ENCODE measurements around the gene SERPINE3. TPM values are rescaled to one million over a fixed set of nuclear protein-coding genes. Genes with fewer than 3 reads are reported as not detected.

The SERPINE3 gene
- not detected for total RNA-seq

GRCh38 chr13:51339354-51339753 lies at the start of gene SERPINE3:
Gene SERPINE3, plus strand, starts transcription at chr13:51339691. Its CDS starts 1,401 bp downstream, at chr13:51341092.
- intact Hi-C loops (cut with micrococcal nuclease), result no loop called here
- Mint-ChIP-seq H3K4me1 (ENCODE audit: low read depth) (no peaks in the 10 kb centered on the region), H3K27me3 (no peaks in the 10 kb centered on the region), H3K27ac (no peak within 1 kb of the TSS), H3K9me3 (no peaks in the 10 kb centered on the region), H3K4me3 (no peak within 1 kb of the TSS), H3K36me3 (no peaks in the 10 kb centered on the region)
- POLR2A ChIA-PET, result no interaction called here
- no peak for DNase-seq
- CTCF ChIA-PET, result no interaction called here

- DNase-seq, result no peak
- Mint-ChIP-seq H3K36me3 (no peaks in the 10 kb centered on the region), H3K4me1 (ENCODE audit: low read depth) (no peaks in the 10 kb centered on the region), H3K27ac (no peak overlapping the region), H3K9me3 (no peaks in the 10 kb centered on the region), H3K27me3 (peaks cover 2% of the 10 kb centered on the region), H3K4me3 (no peak overlapping the region)
- ChIA-PET CTCF (no interaction called here), POLR2A (no interaction called here)
- intact Hi-C loops (cut with micrococcal nuclease), result no loop called here
Measured at GRCh38 chr13:51291341-51291740, 48.1 kb upstream of the SERPINE3 start.

GRCh38 chr13:51292000-51292565 lies 47.4 kb upstream of the SERPINE3 start:
- DNase-seq, result no peak
- Mint-ChIP-seq H3K27ac (no peak overlapping the region), H3K4me1 (ENCODE audit: low read depth) (no peaks in the 10 kb centered on the region), H3K9me3 (no peaks in the 10 kb centered on the region), H3K36me3 (no peaks in the 10 kb centered on the region), H3K4me3 (no peak overlapping the region), H3K27me3 (peaks cover 2% of the 10 kb centered on the region)
- ChIA-PET POLR2A (no interaction called here), CTCF (no interaction called here)
- intact Hi-C loops (cut with micrococcal nuclease), result no loop called here

- Mint-ChIP-seq H3K4me3 (no peak overlapping the region), H3K36me3 (no peaks in the 10 kb centered on the region), H3K4me1 (ENCODE audit: low read depth) (no peaks in the 10 kb centered on the region), H3K9me3 (no peaks in the 10 kb centered on the region), H3K27ac (no peak overlapping the region), H3K27me3 (peaks cover 5% of the 10 kb centered on the region)
- POLR2A ChIA-PET, result no interaction called here
- DNase-seq, result no peak
- intact Hi-C loops (cut with micrococcal nuclease), result no loop called here
- CTCF ChIA-PET, result interaction anchor here (1.0 to 4.4 kb wide), 4 partner anchors 11 to 500 kb away, joined by 3 to 34 read pairs (median 4); no protein-coding TSS in a partner anchor
Measured at GRCh38 chr13:51297556-51297955, 41.9 kb upstream of the SERPINE3 start.

- DNase-seq, result no peak
- H3K9me3 Mint-ChIP-seq, result no peaks in the 10 kb centered on the region
- peaks cover 5% of the 10 kb centered on the region for H3K27me3 Mint-ChIP-seq
- no peak overlapping the region for H3K4me3 Mint-ChIP-seq
- no peaks in the 10 kb centered on the region for H3K4me1 Mint-ChIP-seq (ENCODE audit: low read depth)
- H3K36me3 Mint-ChIP-seq, result no peaks in the 10 kb centered on the region
- no peak overlapping the region for H3K27ac Mint-ChIP-seq
- POLR2A ChIA-PET, result interaction anchor here (0.7 kb wide), 1 partner anchor 15 kb away, joined by 3 read pairs; no protein-coding TSS in a partner anchor
- intact Hi-C loops (cut with micrococcal nuclease), result no loop called here
- CTCF ChIA-PET, result interaction anchor here (1.3 to 4.4 kb wide), 2 partner anchors 12 to 499 kb away, joined by 4 to 34 read pairs; no protein-coding TSS in a partner anchor
Measured at GRCh38 chr13:51298812-51299211, 40.7 kb upstream of the SERPINE3 start.

GRCh38 chr13:51303063-51303552 lies 36.4 kb upstream of the SERPINE3 start:
- H3K4me1 Mint-ChIP-seq (ENCODE audit: low read depth), result no peaks in the 10 kb centered on the region
- peaks cover 3% of the 10 kb centered on the region for H3K27me3 Mint-ChIP-seq
- H3K36me3 Mint-ChIP-seq, result no peaks in the 10 kb centered on the region
- ChIA-PET CTCF (interaction anchor here (2.0 to 2.2 kb wide), 2 partner anchors 17 to 178 kb away, joined by 6 to 13 read pairs; no protein-coding TSS in a partner anchor), POLR2A (no interaction called here)
- intact Hi-C loops (cut with micrococcal nuclease), result no loop called here
- H3K4me3 Mint-ChIP-seq, result no peak overlapping the region
- H3K27ac Mint-ChIP-seq, result no peak overlapping the region
- H3K9me3 Mint-ChIP-seq, result no peaks in the 10 kb centered on the region
- DNase-seq, result no peak

- intact Hi-C loops (cut with micrococcal nuclease), result no loop called here
- no peak overlapping the region for H3K27ac Mint-ChIP-seq
- no peaks in the 10 kb centered on the region for H3K4me1 Mint-ChIP-seq (ENCODE audit: low read depth)
- no peak for DNase-seq
- no peaks in the 10 kb centered on the region for H3K36me3 Mint-ChIP-seq
- POLR2A ChIA-PET, result no interaction called here
- no peak overlapping the region for H3K4me3 Mint-ChIP-seq
- H3K9me3 Mint-ChIP-seq, result no peaks in the 10 kb centered on the region
- peaks cover 7% of the 10 kb centered on the region for H3K27me3 Mint-ChIP-seq
- CTCF ChIA-PET, result interaction anchor here (2.0 to 2.2 kb wide), 2 partner anchors 18 to 178 kb away, joined by 6 to 13 read pairs; no protein-coding TSS in a partner anchor
Measured at GRCh38 chr13:51303882-51304281, 35.6 kb upstream of the SERPINE3 start.

- peaks cover 11% of the 10 kb centered on the region for H3K27me3 Mint-ChIP-seq
- no peaks in the 10 kb centered on the region for H3K4me1 Mint-ChIP-seq (ENCODE audit: low read depth)
- no peaks in the 10 kb centered on the region for H3K36me3 Mint-ChIP-seq
- no peaks in the 10 kb centered on the region for H3K9me3 Mint-ChIP-seq
- CTCF ChIA-PET, result no interaction called here
- no peak overlapping the region for H3K27ac Mint-ChIP-seq
- no peak overlapping the region for H3K4me3 Mint-ChIP-seq
- intact Hi-C loops (cut with micrococcal nuclease), result no loop called here
- no peak for DNase-seq
- POLR2A ChIA-PET, result no interaction called here
Measured at GRCh38 chr13:51305271-51305967, 34.1 kb upstream of the SERPINE3 start.

- CTCF ChIA-PET, result interaction anchor here (1.4 kb wide), 1 partner anchor 22 kb away, joined by 9 read pairs; no protein-coding TSS in a partner anchor
- Mint-ChIP-seq H3K9me3 (no peaks in the 10 kb centered on the region), H3K4me3 (no peak overlapping the region), H3K4me1 (ENCODE audit: low read depth) (no peaks in the 10 kb centered on the region), H3K36me3 (no peaks in the 10 kb centered on the region), H3K27me3 (peaks cover 13% of the 10 kb centered on the region), H3K27ac (no peak overlapping the region)
- DNase-seq, result no peak
- intact Hi-C loops (cut with micrococcal nuclease), result no loop called here
- POLR2A ChIA-PET, result no interaction called here
Measured at GRCh38 chr13:51308781-51309180, 30.7 kb upstream of the SERPINE3 start.

- H3K4me3 Mint-ChIP-seq, result no peak overlapping the region
- peaks cover 15% of the 10 kb centered on the region for H3K27me3 Mint-ChIP-seq
- ChIA-PET CTCF (no interaction called here), POLR2A (no interaction called here)
- H3K27ac Mint-ChIP-seq, result no peak overlapping the region
- no peaks in the 10 kb centered on the region for H3K4me1 Mint-ChIP-seq (ENCODE audit: low read depth)
- H3K36me3 Mint-ChIP-seq, result no peaks in the 10 kb centered on the region
- no peaks in the 10 kb centered on the region for H3K9me3 Mint-ChIP-seq
- DNase-seq, result no peak
- intact Hi-C loops (cut with micrococcal nuclease), result no loop called here
Measured at GRCh38 chr13:51311231-51311630, 28.3 kb upstream of the SERPINE3 start.

GRCh38 chr13:51311957-51312520 lies 27.5 kb upstream of the SERPINE3 start:
- Mint-ChIP-seq H3K27ac (no peak overlapping the region), H3K27me3 (peaks cover 15% of the 10 kb centered on the region), H3K9me3 (no peaks in the 10 kb centered on the region), H3K36me3 (no peaks in the 10 kb centered on the region), H3K4me1 (ENCODE audit: low read depth) (no peaks in the 10 kb centered on the region), H3K4me3 (no peak overlapping the region)
- CTCF ChIA-PET, result interaction anchor here (1.0 kb wide), 1 partner anchor 15 kb away, joined by 3 read pairs; no protein-coding TSS in a partner anchor
- intact Hi-C loops (cut with micrococcal nuclease), result no loop called here
- POLR2A ChIA-PET, result no interaction called here
- DNase-seq, result no peak

GRCh38 chr13:51313619-51314018 lies 25.9 kb upstream of the SERPINE3 start:
- intact Hi-C loops (cut with micrococcal nuclease), result no loop called here
- Mint-ChIP-seq H3K9me3 (no peaks in the 10 kb centered on the region), H3K27me3 (peaks cover 14% of the 10 kb centered on the region), H3K36me3 (no peaks in the 10 kb centered on the region), H3K27ac (no peak overlapping the region), H3K4me3 (no peak overlapping the region), H3K4me1 (ENCODE audit: low read depth) (no peaks in the 10 kb centered on the region)
- ChIA-PET POLR2A (interaction anchor here (0.5 kb wide), 1 partner anchor 15 kb away, joined by 3 read pairs; no protein-coding TSS in a partner anchor), CTCF (no interaction called here)
- DNase-seq, result no peak
